Measurements from ENCODE around the gene ZNF804A. TPM values are rescaled to one million over a fixed set of nuclear protein-coding genes. Genes with fewer than 3 reads are reported as not detected.

The ZNF804A gene
- total RNA-seq, 1 experiment from 2014 or later: 0.29 TPM

- no peak for DNase-seq (ENCODE audit: low read depth)
These were observed 338.4 kb downstream of the ZNF804A start for GRCh38 chr2:184936761-184937160.

- peak; percentile 50 for DNase-seq (ENCODE audit: low read depth)
These were observed 340.1 kb downstream of the ZNF804A start for GRCh38 chr2:184938221-184938985.

GRCh38 chr2:184945326-184945725 lies 347.0 kb downstream of the ZNF804A start:
- DNase-seq (ENCODE audit: low read depth): no peak

- DNase-seq (ENCODE audit: low read depth): no peak
These were observed 347.5 kb downstream of the ZNF804A start for GRCh38 chr2:184945824-184946223.

- no peak for DNase-seq (ENCODE audit: low read depth)
These were observed 358.5 kb downstream of the ZNF804A start for GRCh38 chr2:184956856-184957255.

- DNase-seq (ENCODE audit: low read depth): no peak
These were observed 373.3 kb downstream of the ZNF804A start for GRCh38 chr2:184971546-184972068.

All from LHCN-M2 (cell line).